ENCODE results near the gene DDIT4.
A peak's percentile ranks its signal among the peaks of the same experiment; 100 is the strongest.
"Not testable (repeated sequence)": the region's sequence is repeated elsewhere in the genome, so short reads cannot be mapped to it uniquely, and the experiment has no call there.

The DDIT4 gene, protein sequence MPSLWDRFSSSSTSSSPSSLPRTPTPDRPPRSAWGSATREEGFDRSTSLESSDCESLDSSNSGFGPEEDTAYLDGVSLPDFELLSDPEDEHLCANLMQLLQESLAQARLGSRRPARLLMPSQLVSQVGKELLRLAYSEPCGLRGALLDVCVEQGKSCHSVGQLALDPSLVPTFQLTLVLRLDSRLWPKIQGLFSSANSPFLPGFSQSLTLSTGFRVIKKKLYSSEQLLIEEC

DNA sequence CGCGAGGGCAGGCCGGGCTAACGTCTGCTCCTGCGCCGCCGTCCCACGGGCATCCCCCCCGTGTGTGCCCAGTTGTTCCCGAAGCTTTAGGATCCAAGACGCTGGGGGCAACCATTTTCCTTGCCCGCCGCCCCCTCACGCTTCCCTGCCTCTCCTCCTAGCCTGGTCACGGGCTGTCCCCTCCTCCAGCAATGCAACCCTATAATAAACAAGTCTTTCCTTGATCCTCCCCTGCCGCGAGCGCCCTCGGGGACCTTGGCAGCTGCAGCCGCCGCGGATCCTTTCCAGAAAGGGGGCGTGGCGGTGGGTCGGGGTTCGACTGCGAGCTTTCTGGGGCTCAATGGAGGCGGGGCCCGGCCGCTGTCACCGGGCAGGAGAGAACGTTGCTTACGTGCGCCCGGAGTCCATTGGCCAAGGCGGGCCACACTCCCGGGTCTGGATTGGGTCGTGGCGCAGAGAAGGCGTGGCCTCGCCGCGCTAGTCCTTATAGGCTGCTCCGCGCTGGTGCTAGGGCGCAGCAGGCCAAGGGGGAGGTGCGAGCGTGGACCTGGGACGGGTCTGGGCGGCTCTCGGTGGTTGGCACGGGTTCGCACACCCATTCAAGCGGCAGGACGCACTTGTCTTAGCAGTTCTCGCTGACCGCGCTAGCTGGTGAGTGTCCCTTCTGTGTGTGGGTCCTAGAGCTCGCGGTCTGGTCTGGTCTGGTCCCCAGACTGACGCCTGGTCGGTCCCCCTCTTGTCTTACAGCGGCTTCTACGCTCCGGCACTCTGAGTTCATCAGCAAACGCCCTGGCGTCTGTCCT lies at the start of gene DDIT4:
DDIT4 (plus strand) TSS at position 515 of the 803 bp plus-strand sequence. CDS start 293 bp downstream, outside the sequence.
- DNase-seq (ENCODE audit: low read depth), result peak; percentile 100

DNA sequence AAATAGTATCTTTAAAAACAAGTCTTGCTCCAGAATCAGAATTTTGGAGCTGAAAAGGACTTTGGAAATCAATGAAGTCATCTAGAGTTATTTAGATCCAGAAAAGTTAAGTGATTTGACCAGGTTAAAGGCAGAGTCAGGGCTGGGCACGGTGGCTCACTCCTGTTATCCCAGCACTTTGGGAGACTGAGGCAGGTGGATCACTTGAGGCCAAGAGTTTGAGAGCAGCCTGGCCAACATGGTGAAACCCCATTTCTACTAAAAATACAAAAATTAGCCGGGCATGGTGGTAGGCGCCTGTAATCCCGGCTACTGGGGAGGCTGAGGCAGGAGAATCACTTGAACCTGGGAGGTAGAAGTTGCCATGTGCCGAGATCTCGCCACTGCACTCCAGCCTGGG lies 49.5 kb upstream of the DDIT4 start:
- DNase-seq (ENCODE audit: low read depth), result not testable (repeated sequence)

DNA sequence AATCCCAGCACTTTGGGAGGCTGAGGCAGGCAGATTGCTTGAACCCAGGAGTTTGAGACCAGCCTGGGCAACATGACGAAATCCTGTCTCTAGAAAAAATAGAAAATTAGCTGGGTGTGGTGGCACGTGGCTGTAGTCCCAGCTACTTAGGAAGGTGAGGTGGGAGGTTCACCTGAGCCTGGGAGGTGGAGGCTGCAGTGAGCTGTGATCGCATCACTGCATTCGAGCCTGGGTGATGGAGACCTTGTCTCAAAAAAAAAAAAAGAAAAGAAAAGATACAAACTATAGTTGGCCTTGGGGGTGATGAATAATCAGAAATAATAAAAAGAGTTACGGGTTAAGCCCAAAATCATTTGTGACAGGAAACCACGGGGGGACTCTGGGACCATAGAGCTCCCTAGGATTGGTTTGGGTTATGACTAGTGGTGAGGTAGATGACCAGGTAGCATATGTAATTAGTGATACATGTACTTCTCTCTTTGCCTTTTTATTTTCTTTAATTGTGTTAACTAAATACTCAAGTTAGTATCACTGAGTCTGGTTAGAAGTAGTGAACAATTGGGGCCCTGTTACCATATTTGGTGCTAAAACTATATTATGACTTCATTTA lies 47.2 kb upstream of the DDIT4 start:
- DNase-seq (ENCODE audit: low read depth), result no peak

DNA sequence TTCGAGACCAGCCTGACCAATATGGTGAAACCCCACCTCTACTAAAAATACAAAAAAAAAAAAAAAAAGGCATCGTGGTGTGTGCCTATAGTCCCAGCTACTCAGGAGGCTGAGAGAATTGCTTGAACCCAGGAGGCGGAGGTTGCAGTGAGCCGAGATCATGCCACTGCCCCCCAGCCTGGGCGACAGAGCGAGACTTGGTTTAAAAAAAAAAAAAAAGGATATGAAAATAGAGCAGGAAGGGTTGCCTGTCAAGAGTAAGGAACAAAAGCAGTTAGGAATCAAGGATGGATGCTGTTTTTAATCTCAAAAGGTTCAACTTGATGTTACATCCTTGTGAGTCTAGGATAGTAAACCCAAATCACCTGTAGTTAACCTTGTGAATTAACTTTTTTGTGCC lies 45.9 kb upstream of the DDIT4 start:
- no peak for DNase-seq (ENCODE audit: low read depth)

DNA sequence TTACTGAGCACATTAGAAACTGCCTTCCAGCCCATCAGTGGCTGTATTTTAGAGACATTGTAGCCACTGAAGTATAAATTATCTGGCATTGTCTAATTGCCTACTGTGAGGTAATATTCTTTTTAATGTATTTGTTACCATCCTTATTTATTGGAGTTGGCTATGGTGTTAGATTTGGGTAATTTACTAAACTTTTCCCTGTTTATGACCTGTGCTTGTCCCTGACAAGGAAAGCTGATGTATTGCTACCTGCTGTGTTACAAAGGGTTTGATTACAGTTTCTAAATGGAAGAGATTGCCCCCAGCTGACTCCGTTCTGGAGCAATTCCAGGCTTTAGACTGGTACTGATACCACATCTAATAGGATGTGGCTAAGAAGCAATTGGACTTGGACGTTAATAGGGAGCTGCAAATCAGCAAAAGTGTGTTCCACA lies 45.4 kb upstream of the DDIT4 start:
- no peak for DNase-seq (ENCODE audit: low read depth)

DNA sequence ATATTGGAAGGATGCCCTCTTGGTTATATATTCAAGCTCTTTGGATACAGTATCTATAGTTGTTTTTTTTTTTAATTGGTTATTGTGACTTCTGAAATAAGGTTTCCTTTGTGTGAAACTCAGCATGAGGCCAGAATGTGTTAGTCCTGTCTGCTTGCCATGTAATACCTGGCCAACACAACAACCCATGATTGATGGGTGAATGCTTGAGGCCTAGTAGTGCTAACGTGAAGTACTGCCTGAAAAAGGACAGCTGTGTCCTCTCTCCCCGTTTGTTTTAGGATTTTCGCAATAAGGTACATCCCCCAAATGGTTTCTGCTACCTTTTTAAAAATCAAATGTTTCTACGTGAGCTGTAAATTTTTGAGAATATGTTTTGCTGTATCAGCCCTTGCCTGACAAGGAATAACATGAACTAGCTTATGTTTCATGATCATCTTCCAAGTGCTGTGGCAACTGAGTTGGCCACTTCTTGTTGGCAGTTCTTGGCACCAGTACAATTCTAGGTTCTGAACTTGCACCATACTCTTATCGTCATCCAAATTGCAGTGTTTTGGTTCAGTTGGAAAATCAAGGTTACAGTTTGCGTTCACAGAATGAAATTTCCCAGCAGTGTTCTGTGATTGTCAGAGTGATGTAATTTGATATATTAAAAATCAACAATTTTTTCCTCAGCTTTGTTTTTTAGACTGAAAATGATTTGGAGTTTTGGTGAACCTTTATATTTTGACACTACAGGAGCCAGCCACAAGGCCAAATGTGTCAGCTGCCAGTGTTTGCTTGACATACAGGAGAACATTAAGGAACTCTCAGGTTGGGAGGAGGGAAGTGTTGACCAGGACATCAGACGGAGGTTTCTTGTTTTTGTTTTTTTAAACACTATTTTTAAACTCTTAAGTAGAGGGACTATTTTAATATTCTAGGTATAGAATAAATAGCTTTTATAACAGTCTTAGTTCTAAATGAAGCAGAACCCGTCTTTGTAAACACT lies 44.2 kb upstream of the DDIT4 start:
- DNase-seq (ENCODE audit: low read depth), result peak; percentile 98

DNA sequence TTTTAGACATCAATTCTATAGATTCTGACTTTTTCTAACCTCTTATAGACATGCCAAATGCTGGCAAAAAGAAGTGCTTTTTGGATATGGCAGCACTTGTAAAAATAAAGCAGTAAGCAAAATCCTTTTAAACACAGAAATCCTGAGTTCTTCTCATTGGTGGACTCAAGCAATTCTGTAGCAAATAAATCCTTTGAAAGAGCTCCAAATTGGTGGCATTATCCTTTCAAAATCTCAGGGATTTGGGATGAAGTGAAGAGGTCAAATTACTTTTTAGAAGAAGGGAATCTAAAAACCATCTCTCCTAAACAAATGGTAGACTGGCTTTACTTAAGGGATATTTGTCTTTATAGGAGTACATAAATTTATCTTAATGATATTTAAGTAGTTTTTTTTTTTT lies 40.1 kb upstream of the DDIT4 start:
- no peak for DNase-seq (ENCODE audit: low read depth)

DNA sequence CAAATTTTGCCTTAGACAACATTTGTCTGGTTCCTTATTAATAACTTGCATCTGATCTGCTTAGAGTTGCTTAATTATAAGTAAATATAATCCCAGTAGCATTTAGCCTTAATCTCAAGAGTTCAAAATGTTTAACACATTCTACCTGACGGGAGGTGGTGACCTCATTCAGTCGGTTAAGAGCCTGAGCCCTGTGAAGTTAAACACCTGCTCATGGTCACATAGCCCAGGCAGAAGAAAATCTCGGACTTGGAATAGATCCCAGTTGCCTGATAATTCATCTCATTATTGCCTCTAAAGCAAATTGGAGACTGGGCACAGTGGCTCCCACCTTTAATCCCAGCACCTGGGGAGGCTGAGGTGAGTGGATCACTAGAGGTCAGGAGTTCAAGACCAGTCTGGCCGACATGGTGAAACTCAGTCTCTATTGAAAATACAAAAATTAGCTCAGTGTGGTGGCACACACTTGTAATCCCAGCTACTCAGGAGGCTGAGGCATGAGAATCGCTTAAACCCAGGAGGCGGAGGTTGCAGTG lies 39.1 kb upstream of the DDIT4 start:
- no peak for DNase-seq (ENCODE audit: low read depth)

DNA sequence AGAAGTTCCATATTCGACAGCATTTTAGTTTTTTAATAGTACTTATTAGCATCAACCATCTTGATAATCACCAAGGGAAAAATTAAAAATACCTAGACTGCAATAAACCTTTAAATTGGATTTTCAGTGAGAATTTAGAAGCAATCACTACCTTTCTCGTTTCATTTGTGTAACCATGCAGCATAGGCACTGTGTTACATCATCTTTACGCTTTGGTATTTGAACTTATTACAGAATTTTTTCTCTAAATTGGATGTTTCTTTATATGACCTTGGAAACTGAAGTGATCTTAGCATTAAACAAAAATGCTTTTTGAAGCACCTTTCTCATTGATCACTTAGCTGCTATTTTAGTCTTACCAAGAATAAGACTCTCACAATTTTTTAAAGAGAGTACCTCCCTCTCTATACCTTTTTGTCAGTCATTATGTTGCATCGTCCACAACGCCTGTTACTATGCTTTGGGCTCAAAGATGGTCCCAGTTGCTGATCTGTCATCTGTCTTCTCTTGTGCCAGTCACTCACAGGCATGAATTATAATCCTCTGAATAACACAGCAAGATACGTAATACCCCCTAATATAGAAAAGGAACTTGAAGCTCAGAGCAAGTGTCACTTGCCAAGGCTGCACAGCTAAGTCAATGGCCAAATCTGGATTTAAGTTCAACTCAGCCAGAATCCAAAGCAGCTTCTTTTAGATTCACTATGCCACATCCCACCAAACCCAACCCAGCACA lies 38.0 kb upstream of the DDIT4 start:
- DNase-seq (ENCODE audit: low read depth), result no peak

DNA sequence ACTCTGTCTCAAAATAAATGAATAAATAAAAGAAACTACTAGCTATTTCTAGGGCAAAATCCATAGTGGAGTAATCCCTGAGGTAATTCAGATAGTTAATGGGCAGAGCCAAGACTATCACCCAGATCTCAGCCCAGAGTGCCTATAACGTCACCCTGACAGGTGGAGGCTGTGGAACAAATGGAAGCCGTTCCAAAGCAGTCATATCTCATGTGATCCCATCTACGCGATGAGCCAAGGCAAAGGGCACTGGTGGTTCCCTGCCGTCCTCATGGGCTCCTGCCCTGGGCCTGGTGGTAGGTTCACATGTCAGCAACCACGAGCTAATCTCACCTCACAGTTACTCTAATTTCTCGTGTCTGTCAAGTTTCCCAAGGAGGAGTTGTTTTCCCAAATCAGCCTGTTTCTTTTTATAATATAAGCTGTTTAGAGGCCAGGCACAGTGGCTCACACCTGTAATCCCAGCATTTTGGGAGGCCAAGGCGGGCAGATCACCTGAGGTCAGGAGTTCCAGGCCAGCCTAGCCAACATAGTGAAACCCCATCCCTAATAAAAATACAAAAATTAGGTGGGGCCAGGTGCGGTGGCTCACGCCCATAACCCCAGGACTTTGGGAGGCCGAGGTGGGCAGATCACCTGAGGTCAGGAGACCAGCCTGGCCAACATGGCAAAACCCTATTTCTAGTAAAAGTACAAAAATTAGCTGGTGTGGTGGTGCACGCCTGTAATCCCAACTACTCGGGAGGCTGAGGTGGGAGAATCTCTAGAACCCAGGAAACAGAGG lies 35.1 kb upstream of the DDIT4 start:
- DNase-seq (ENCODE audit: low read depth), result no peak

DNA sequence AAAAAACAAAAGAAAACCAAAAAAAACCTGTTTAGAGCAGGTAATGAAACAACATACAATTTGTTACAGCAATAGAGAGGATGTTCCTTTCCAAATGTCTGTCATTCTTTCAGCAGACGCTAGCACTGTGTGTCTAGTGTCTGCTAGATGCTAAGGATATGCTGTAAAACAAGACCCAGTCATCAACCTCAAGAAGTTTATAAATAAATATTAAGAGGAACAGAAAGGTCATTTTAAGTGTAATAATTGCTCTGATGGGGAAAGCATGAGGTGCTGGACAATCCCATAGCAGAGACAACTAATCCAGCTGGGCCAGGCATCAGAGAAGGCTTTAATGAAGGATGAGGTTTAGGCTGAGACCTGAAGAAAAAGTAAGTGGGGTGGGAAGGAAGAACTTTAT lies 34.3 kb upstream of the DDIT4 start:
- no peak for DNase-seq (ENCODE audit: low read depth)

DNA sequence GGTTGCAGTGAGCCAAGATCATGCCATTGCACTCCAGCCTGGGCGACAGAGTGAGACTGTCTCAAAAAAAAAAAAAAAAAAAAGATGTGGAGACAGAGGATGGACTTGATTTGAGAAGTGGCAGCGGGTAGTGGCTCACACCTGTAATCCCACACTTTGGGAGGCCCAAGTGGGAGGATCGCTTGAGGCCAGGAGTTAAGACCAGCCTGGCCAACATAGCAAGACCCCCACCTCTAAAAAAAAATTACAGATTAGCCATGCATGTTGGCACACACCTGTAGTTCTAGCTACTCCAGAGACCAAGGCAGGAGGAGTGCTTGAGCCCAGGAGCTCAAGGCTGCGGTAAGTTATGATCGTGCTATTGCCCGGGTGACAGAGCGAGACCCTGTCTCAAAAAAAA lies 33.4 kb upstream of the DDIT4 start:
- no peak for DNase-seq (ENCODE audit: low read depth)

DNA sequence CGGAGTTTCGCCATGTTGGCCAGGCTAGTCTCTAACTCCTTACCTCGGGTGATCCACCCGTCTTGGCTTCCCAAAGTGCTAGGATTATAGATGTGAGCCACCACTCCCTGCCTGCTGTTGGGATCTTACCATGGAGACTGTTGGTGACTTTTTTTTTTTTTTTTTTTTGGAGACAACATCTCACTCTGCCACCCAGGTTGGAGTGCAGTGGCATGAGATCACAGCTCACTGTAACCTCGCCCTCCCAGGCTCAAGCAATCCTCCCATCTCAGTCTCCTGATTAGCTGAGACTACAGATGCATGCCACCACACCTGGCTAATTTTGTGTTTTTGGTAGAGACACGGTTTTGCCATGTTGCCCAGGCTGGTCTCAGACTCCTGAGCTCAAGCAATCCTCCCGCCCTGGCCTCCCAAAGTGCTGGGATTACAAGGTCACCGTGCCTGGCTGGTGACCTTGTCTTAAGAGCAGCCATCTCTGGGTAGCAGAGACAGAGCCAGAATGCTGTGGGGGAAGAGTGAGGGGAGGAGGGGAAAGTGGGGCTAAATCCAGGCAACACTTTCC lies 32.0 kb upstream of the DDIT4 start:
- no peak for DNase-seq (ENCODE audit: low read depth)

DNA sequence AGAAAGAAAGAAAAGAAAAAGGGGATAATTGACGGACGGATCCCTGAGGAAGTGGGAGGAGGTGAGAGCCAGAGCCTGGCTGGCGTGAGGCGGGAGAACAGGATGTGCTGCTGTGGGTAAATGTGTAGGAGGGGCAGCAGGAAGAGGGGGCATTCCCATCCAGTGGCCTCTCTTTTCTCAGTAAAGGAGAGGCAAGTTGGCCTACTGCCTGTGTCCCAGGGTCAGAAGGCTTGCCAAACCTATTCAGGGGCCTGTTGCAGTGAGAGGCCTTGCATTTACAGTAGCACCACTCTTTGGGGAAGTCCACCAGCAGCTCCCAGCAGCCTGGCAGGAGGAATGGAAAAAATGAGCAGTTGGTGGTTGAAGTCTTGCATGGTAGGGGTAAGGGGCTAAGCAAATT lies 31.0 kb upstream of the DDIT4 start:
- peak; percentile 90 for DNase-seq (ENCODE audit: low read depth)

DNA sequence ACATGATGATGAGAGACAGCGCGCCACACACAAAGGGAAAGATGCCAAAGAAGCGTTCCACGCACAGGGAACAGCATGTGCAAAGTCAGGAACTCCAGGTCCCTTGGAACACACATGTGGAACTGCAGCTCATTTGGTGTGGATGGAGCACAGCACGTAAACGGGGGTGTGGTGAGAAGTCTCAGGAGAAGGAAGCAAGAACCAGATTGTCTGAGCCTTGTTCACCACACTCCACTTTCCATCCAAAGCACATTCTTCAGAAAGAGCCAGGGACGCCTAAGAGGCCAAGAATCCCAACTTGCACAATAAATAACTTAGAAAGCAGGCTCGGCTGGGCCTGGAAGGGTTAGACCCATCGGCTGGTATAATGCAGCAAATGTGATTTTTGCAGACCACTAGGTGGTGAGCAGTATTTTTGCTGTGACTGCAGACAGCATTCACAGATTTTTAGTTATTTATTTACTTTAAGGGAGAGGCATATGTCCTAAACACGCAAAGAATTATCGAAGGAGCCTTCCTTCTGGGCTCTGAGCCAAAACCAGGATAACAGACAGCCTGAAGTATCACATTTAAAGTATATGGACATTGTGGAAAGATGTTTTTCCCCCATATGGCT lies 29.8 kb upstream of the DDIT4 start:
- peak; percentile 99 for DNase-seq (ENCODE audit: low read depth)

DNA sequence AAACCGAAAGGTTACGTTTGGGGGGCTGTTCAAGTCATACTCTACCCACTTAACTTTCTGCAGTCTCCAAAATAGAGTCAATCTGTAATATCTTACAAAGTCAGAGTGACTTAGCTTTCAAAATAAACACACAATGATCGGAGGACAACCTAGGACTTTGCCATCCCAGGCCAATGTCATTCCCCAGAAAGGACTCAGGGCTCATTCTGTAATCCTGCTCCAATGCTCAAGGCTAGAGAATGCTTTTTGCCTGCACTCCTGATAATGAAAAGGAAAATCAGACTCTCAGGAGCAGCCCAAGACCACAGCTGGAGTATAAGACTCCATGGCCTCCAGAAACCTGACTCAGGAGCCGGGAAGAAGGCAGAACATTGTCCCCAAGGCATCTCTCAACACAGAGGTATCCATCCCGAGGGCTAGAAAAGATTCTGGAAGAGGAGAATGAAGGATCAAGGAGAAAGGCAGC lies 29.1 kb upstream of the DDIT4 start:
- DNase-seq (ENCODE audit: low read depth), result no peak

DNA sequence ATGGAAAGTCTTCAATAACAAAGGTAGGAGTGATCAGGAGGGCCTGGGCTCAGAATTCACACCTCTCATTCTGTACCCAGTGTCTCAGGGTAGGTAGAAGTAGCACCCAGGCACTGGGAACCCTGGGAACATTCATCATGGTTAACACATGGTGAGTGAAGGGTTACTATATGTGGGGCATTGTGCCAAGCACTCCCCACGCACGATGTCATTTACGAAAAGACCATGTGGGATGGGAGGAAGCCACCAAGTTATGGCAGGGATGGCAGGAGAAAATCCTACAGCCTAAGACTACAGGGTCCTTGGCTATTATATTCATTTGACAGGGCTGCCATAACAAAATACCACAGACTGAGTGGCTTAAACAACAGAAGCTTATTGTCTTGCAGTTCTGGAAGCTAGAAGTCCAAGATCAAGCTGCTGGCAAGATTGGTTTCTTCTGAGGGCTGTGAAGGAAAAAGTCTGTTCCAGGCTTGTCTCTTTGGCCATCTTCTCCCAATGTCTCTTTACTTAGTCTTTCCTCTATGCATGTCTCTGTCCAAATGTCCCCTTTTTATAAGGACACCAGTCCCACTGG lies 27.7 kb upstream of the DDIT4 start:
- DNase-seq (ENCODE audit: low read depth), result no peak

DNA sequence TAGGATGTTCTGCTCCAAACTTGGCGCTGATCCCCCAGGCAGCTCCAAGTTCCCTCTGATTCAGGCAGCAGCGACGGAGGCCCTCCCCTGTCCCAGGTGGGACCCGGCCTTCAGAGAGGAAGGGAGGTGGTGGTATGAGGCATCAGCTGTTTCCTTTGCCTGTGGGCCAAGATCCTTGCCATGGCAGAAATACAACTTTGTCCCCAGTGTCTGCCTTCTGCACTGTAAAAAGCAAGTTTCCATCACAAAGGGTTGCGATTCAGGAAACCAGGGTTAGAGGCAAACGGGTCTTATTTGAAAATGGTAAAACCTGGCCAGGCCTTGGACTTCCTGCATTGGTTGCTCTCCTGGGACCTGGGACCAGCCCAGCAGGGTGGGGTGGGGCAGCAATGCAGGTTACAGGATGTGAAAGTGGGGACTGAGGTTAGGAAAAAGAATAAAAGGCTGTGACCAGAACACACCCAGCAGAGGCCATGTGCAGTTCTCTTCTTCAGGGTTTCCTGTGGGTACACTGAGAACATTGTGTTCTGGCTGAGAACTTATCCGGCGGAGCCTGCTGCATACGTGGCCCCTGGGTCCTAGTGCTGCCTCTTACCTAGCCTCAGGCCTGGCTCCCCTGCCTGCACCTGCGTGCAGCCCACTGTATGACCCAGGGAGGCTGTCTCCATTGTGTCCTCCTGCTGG lies 25.1 kb upstream of the DDIT4 start:
- DNase-seq (ENCODE audit: low read depth), result peak; percentile 61
